Chondrocyte (in vitro differentiated cells): Measurements from ENCODE around the gene UGCG. TPM values are rescaled to one million over a fixed set of nuclear protein-coding genes. Genes with fewer than 3 reads are reported as not detected.

Experiments
- DNase-seq: peaks from one replicate; pipeline ENCODE4 v3.0.0; 2021; ENCODE audit warnings: mixed read lengths, low spot score
- H3K27ac Mint-ChIP-seq: one replicate; pipeline ENCODE4 v1.8.0; 2021; ENCODE audit warnings: mild to moderate bottlenecking, moderate library complexity, mixed read lengths; ENCODE audit not compliant: unreplicated experiment
- H3K27me3 Mint-ChIP-seq: 2 replicates; pipeline ENCODE4 v1.8.0; 2021; ENCODE audit warnings: low read depth, mixed read lengths
- H3K36me3 Mint-ChIP-seq: 2 replicates; pipeline ENCODE4 v1.8.0; 2021; ENCODE audit warnings: low read depth, mixed read lengths
- H3K4me1 Mint-ChIP-seq: 2 replicates; pipeline ENCODE4 v1.8.0; 2021; ENCODE audit warnings: low read depth, mild to moderate bottlenecking, mixed read lengths
- H3K4me3 Mint-ChIP-seq: one replicate; pipeline ENCODE4 v1.8.0; 2021; ENCODE audit warnings: mild to moderate bottlenecking, moderate library complexity, mixed read lengths; ENCODE audit not compliant: unreplicated experiment
- H3K9me3 Mint-ChIP-seq: 2 replicates; pipeline ENCODE4 v1.8.0; 2021; ENCODE audit warnings: low read depth, mixed read lengths
- CTCF ChIP-seq: fragments of 200-600 bp; sonication (generic); IDR thresholded peaks from 2 replicates; pipeline ENCODE4 v1.5.0; 2021; ENCODE audit warnings: antibody characterized with exemption, mild to moderate bottlenecking, moderate library complexity
- total RNA-seq: library from RNA; stranded (reverse); gene quantifications from 3 replicates; pipeline ENCODE4 v1.2.1, GENCODE V29; 2021

UGCG gene
- total RNA-seq, 1 donor from 2014 or later, result 30.9 TPM

GRCh38 chr9:111937781-111938426 is 41.3 kb downstream of the UGCG start:
- Mint-ChIP-seq H3K9me3 (no peaks in the 10 kb centered on the region), H3K36me3 (peaks cover 21% of the 10 kb centered on the region), H3K27me3 (no peaks in the 10 kb centered on the region), H3K4me3 (no peak overlapping the region), H3K4me1 (peaks cover 38% of the 10 kb centered on the region), H3K27ac (no peak overlapping the region)
- no peak for TF ChIP-seq CTCF
- no peak for DNase-seq

GRCh38 chr9:111938427-111938800 is 41.8 kb downstream of the UGCG start:
- Mint-ChIP-seq H3K27ac (peak overlapping the region; percentile 60), H3K36me3 (peaks cover 19% of the 10 kb centered on the region), H3K4me1 (peaks cover 35% of the 10 kb centered on the region), H3K27me3 (no peaks in the 10 kb centered on the region), H3K9me3 (no peaks in the 10 kb centered on the region), H3K4me3 (no peak overlapping the region)
- TF ChIP-seq CTCF, result no peak
- no peak for DNase-seq

DNA sequence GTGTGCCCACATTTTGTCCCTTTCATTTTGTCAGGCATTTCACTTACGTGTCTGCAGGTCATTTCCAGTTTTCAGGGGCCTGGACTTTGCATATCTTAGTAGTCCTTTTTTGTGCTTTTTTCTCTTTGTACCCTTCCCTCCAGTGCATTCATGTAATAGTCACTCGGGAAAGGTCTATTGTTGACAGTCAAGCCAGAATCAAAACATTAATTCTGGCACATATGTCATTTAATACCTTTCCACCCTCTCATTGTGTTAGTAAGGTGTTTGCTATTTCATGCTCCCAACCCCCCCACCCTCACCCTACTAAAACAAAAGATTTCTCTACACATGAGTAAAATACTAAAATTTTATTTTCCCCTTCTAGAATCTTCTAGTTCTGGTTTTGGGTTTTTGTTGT is 42.7 kb downstream of the UGCG start:
- Mint-ChIP-seq H3K4me3 (no peak overlapping the region), H3K27me3 (no peaks in the 10 kb centered on the region), H3K9me3 (no peaks in the 10 kb centered on the region), H3K4me1 (peaks cover 30% of the 10 kb centered on the region), H3K36me3 (peaks cover 19% of the 10 kb centered on the region), H3K27ac (no peak overlapping the region)
- no peak for TF ChIP-seq CTCF
- DNase-seq, result no peak

DNA sequence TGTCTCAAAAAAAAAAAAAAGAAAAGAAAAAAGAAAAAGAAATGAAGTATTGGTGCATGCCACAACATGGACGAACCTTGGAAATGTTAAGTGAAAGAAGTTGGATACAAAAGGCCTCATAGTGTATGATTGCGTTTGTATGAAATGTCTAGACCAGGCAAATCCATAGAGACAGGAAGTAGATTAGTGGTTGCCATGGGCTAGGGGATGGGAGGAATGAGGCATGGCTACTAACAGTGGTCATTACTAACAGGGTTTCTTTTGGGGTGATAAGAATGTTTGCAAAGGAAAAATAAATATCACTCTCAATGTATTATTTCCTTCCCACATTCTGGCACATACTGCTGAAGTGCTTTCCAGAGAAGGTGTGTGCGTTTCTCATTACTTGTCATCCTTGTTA is 44.1 kb downstream of the UGCG start:
- Mint-ChIP-seq H3K36me3 (peaks cover 11% of the 10 kb centered on the region), H3K9me3 (no peaks in the 10 kb centered on the region), H3K27me3 (no peaks in the 10 kb centered on the region), H3K4me1 (peaks cover 33% of the 10 kb centered on the region), H3K4me3 (no peak overlapping the region), H3K27ac (no peak overlapping the region)
- DNase-seq, result no peak
- no peak for TF ChIP-seq CTCF

- H3K4me1 Mint-ChIP-seq, result peaks cover 24% of the 10 kb centered on the region
- DNase-seq, result no peak
- H3K9me3 Mint-ChIP-seq, result no peaks in the 10 kb centered on the region
- no peaks in the 10 kb centered on the region for H3K27me3 Mint-ChIP-seq
- H3K4me3 Mint-ChIP-seq, result no peak overlapping the region
- H3K36me3 Mint-ChIP-seq, result peaks cover 4% of the 10 kb centered on the region
- H3K27ac Mint-ChIP-seq, result no peak overlapping the region
- TF ChIP-seq CTCF, result no peak
Observed at GRCh38 chr9:111943200-111943599, 46.6 kb downstream of the UGCG start.
